ENCODE results near the gene NEU4. TPM values are rescaled to one million over a fixed set of nuclear protein-coding genes. Genes with fewer than 3 reads are reported as not detected.

Gene NEU4
- total RNA-seq, 1 donor from 2014 or later = 0.14 TPM

DNA sequence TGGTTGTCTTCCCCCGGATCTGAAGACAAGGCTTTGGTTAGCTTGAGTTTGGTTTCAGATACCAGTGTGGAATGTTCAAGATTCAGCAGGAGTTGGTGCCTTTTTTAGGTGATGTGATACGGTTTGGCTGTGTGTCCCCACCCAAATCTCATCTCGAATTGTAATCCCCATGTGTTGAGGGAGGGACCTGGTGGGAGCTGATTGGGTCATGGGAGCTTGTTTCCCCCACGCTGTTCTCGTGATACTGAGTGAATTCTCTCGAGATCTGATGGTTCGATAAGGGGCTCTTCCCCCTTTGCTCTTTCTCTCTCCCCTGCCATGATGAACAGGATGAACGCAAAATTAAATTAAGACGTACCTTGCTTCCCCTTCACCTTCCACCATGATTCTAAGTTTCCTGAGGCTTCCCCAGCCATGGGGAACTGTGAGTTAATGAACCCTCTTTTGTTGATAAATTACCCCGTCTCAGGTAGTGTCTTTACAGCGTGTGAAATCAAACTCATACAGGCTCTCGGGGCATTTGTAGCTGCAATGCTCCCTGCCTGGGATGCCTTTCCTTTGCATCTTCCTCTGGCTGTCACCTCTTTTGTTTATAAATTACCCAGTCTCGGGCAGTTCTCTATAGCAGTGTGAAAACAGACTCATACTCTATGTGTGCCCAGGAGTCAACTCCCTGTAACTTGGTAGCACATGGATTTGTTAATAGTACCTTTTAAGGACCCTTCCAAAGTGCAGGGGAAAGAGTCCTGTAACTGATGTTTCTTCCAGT lies 28.4 kb downstream of the NEU4 start:
- Mint-ChIP-seq H3K27ac (ENCODE audit: unreplicated experiment) (no peak overlapping the region), H3K4me3 (no peak overlapping the region), H3K27me3 (ENCODE audit: low read depth) (peaks cover 19% of the 10 kb centered on the region), H3K36me3 (ENCODE audit: low read depth) (peaks cover 4% of the 10 kb centered on the region), H3K9me3 (peaks cover 8% of the 10 kb centered on the region), H3K4me1 (peaks cover 11% of the 10 kb centered on the region)
- DNase-seq (ENCODE audit: low read depth, low spot score) = no peak
- TF ChIP-seq CTCF (conservative IDR thresholded peaks at IDR 0.05) = no peak

DNA sequence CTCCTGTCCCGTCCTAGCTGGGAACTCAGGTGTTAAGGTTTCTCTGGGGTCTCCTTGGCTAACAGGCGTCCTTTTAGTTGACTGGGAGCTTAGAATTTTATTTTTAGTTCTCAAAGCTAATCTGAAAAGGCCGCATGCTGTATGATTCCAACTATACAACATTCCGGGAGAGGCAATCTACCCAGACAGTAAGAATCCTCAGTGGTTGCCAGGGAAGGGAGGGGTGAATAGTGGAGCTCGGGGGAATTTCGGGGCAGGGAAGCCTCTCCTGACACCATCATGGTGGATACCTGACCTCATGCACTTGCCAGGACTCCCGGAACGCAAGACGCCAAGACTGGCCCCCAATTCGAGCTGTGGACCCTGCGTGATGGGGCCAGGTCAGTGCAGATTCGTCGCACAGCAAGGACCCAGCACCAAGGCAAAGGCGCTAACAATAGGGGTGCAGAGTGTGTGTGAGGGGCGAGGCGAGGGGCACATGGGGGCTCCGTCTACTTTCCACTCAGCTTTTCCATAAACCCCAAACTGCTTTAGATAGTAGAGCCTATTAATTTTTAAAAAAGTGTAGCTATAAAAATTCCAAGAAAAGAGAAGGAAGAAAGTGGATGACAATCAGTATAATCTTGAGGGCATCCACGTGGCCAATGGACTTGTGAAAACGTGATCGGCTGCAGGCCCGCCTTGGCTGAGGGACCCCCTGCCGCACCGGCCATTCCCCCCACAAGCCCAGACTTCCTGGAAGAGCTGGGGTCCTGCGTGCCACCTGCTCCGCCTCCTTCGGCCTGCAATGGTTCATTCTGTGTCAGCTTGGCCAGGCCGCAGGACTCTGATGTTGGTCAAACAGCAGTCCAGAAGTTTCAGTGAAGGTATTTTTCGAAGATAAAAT lies 32.4 kb downstream of the NEU4 start:
- Mint-ChIP-seq H3K27ac (ENCODE audit: unreplicated experiment) (peak overlapping the region; percentile 35), H3K4me3 (peak overlapping the region; percentile 49), H3K9me3 (no peaks in the 10 kb centered on the region), H3K36me3 (ENCODE audit: low read depth) (no peaks in the 10 kb centered on the region), H3K27me3 (ENCODE audit: low read depth) (peaks cover 36% of the 10 kb centered on the region), H3K4me1 (peaks cover 23% of the 10 kb centered on the region)
- no peak for TF ChIP-seq CTCF (conservative IDR thresholded peaks at IDR 0.05)
- DNase-seq (ENCODE audit: low read depth, low spot score) = no peak

- Mint-ChIP-seq H3K9me3 (no peaks in the 10 kb centered on the region), H3K27me3 (ENCODE audit: low read depth) (peaks cover 35% of the 10 kb centered on the region), H3K4me3 (no peak overlapping the region), H3K36me3 (ENCODE audit: low read depth) (no peaks in the 10 kb centered on the region), H3K27ac (ENCODE audit: unreplicated experiment) (no peak overlapping the region), H3K4me1 (peaks cover 25% of the 10 kb centered on the region)
- DNase-seq (ENCODE audit: low read depth, low spot score) = no peak
- TF ChIP-seq CTCF (conservative IDR thresholded peaks at IDR 0.05) = no peak
Measured at GRCh38 chr2:241842067-241842415, 33.0 kb downstream of the NEU4 start.

DNA sequence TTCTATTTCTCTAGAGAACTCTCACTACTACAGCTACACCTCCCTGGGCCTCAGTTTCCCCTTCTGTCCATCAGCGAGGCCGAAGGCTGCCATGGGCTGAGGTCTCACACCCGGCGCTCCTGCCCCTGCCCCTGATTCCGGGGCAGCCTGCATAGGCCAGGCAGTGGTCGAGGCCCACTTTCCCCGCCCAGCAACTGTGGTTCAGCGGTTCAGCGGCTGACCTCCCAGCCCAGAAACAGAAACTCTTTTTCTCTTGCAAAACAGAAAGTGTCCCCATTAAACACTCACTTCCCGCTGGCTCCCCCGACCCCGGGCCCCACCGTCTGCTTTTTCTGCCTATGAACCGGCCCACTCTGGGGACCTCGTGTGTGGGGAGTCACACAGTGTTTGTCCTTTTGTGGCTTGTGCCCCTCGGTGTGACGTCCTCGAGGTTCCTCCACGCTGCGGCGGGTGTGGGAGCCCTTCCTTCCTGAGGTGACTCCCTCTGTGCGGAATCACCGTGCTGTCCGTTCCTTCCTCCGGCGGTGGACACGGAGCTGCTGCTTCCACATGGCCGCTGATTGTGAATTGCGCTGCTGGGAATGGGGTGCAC lies 33.7 kb downstream of the NEU4 start:
- H3K36me3 Mint-ChIP-seq (ENCODE audit: low read depth) = no peaks in the 10 kb centered on the region
- H3K4me1 Mint-ChIP-seq = peaks cover 25% of the 10 kb centered on the region
- no peaks in the 10 kb centered on the region for H3K9me3 Mint-ChIP-seq
- TF ChIP-seq CTCF (conservative IDR thresholded peaks at IDR 0.05) = no peak
- H3K4me3 Mint-ChIP-seq = peak overlapping the region; percentile 28
- H3K27me3 Mint-ChIP-seq (ENCODE audit: low read depth) = peaks cover 29% of the 10 kb centered on the region
- no peak for DNase-seq (ENCODE audit: low read depth, low spot score)
- peak overlapping the region; percentile 12 for H3K27ac Mint-ChIP-seq (ENCODE audit: unreplicated experiment)

GRCh38 chr2:241843321-241844065 lies 34.5 kb downstream of the NEU4 start:
- Mint-ChIP-seq H3K36me3 (ENCODE audit: low read depth) (no peaks in the 10 kb centered on the region), H3K4me3 (peak overlapping the region; percentile 28), H3K9me3 (no peaks in the 10 kb centered on the region), H3K27me3 (ENCODE audit: low read depth) (peaks cover 28% of the 10 kb centered on the region), H3K4me1 (peaks cover 25% of the 10 kb centered on the region), H3K27ac (ENCODE audit: unreplicated experiment) (no peak overlapping the region)
- no peak for DNase-seq (ENCODE audit: low read depth, low spot score)
- TF ChIP-seq CTCF (conservative IDR thresholded peaks at IDR 0.05) = no peak
